Endodermal cell (in vitro differentiated cells): ENCODE data around the gene WDR47. TPM values are rescaled to one million over a fixed set of nuclear protein-coding genes. Genes with fewer than 3 reads are reported as not detected.
"Not testable (repeated sequence)": the region's sequence is repeated elsewhere in the genome, so short reads cannot be mapped to it uniquely, and the experiment has no call there.

Experiments used
- DNase-seq: peaks from one replicate; pipeline ENCODE4 v3.0.0-alpha.2; 2017
- H3K27ac ChIP-seq: 2 replicates; pipeline ENCODE4 v1.5.1; 2013; ENCODE audit warnings: mild to moderate bottlenecking, low read depth, low read length, moderate library complexity
- H3K27me3 ChIP-seq: 2 replicates; pipeline ENCODE4 v1.6.1; 2013; ENCODE audit warnings: mild to moderate bottlenecking, low read length, moderate library complexity; ENCODE audit not compliant: insufficient read depth, control insufficient read depth, poor library complexity, severe bottlenecking
- H3K36me3 ChIP-seq: 2 replicates; pipeline ENCODE4 v1.7.0; 2013; ENCODE audit warnings: mild to moderate bottlenecking, low read length, moderate library complexity; ENCODE audit not compliant: control insufficient read depth, insufficient read depth
- H3K4me1 ChIP-seq: one replicate; pipeline ENCODE4 v1.7.0; 2013; ENCODE audit warnings: low read length; ENCODE audit not compliant: control insufficient read depth, insufficient read depth
- H3K4me3 ChIP-seq: 2 replicates; pipeline ENCODE4 v1.5.1; 2013; ENCODE audit warnings: mild to moderate bottlenecking, low read length, moderate library complexity
- H3K9ac ChIP-seq: 2 replicates; pipeline ENCODE4 v1.6.1; 2013; ENCODE audit warnings: mild to moderate bottlenecking, low read length, moderate library complexity; ENCODE audit not compliant: poor library complexity, severe bottlenecking; ENCODE audit errors: extremely low read depth
- H3K9me3 ChIP-seq: 2 replicates; pipeline ENCODE4 v1.6.1; 2013; ENCODE audit warnings: mild to moderate bottlenecking, low read length, moderate library complexity; ENCODE audit not compliant: control insufficient read depth
- H3K27ac Mint-ChIP-seq: 2 replicates; pipeline ENCODE4 v1.8.0; 2020; ENCODE audit warnings: mixed read lengths
- H3K27me3 Mint-ChIP-seq: 2 replicates; pipeline ENCODE4 v1.8.0; 2021; ENCODE audit warnings: mild to moderate bottlenecking, mixed read lengths; ENCODE audit not compliant: insufficient read depth
- H3K36me3 Mint-ChIP-seq: 2 replicates; pipeline ENCODE4 v1.8.0; 2020; ENCODE audit warnings: low read depth, mixed read lengths
- H3K4me1 Mint-ChIP-seq: 2 replicates; pipeline ENCODE4 v1.8.0; 2020; ENCODE audit warnings: mixed read lengths
- H3K4me3 Mint-ChIP-seq: 2 replicates; pipeline ENCODE4 v1.8.0; 2020; ENCODE audit warnings: mild to moderate bottlenecking, moderate library complexity, mixed read lengths
- H3K9me3 Mint-ChIP-seq: 2 replicates; pipeline ENCODE4 v1.8.0; 2020; ENCODE audit warnings: mild to moderate bottlenecking, mixed read lengths
- CTCF ChIP-seq: fragments of 200-600 bp; sonication (generic); conservative IDR thresholded peaks from 2 replicates; pipeline ENCODE4 v1.5.0; 2021; ENCODE audit warnings: antibody characterized with exemption, mild to moderate bottlenecking
- WGBS, 2 experiments: methylation state at CpG; one replicate each; pipeline versions ENCODE4 v1.1.5 to v1.1.7; 2013; ENCODE audit warnings: missing lambda C conversion rate in 2 of 2, mixed read lengths in 1 of 2; ENCODE audit not compliant: insufficient coverage in 1 of 2, insufficient read length in 1 of 2; 5-methylcytosine and 5-hydroxymethylcytosine counted together
- total RNA-seq, 2 donors: library from RNA; stranded (reverse); fragmentation: NEBNext Ultra II Directional in 1 of 2; extraction: Animal tissue kit (Norgen Biotek cat#: 25700) in 1 of 2; gene quantifications; 2 replicates in 1 of 2; 3 replicates in 1 of 2; pipeline ENCODE4 v1.2.1, GENCODE V29; 2021

The WDR47 gene
- total RNA-seq, 2 donors from 2014 or later = 7.5 to 9.2 TPM

- Histone ChIP-seq H3K4me3 (no peak overlapping the region), H3K9ac (no peak overlapping the region), H3K27me3 (no peaks in the 10 kb centered on the region), H3K9me3 (no peaks in the 10 kb centered on the region), H3K27ac (no peak overlapping the region), H3K36me3 (no peaks in the 10 kb centered on the region), H3K4me1 (peaks cover 3% of the 10 kb centered on the region)
- no peaks in the 10 kb centered on the region for H3K27me3 Mint-ChIP-seq
- H3K27ac Mint-ChIP-seq = no peak overlapping the region
- peak; percentile 61 for DNase-seq
- H3K4me1 Mint-ChIP-seq = no peaks in the 10 kb centered on the region
- WGBS, 2 experiments = 64 to 85% methylated on average over 2 of the region's 2 CpGs
- no peak for TF ChIP-seq CTCF
- H3K4me3 Mint-ChIP-seq = no peak overlapping the region
- no peaks in the 10 kb centered on the region for H3K36me3 Mint-ChIP-seq
- no peaks in the 10 kb centered on the region for H3K9me3 Mint-ChIP-seq
Measured at GRCh38 chr1:109034382-109034781, 7.5 kb downstream of the WDR47 start.

GRCh38 chr1:109029493-109029892 lies 12.4 kb downstream of the WDR47 start:
- not testable (repeated sequence) for H3K27me3 ChIP-seq, H3K4me1 Mint-ChIP-seq, H3K4me3 Mint-ChIP-seq, H3K9ac ChIP-seq, H3K9me3 Mint-ChIP-seq, H3K36me3 Mint-ChIP-seq, H3K4me1 ChIP-seq, H3K36me3 ChIP-seq, H3K27ac ChIP-seq, DNase-seq, H3K27me3 Mint-ChIP-seq, H3K9me3 ChIP-seq, H3K4me3 ChIP-seq, H3K27ac Mint-ChIP-seq
- 85 to 92% methylated on average over 2 to 6 of the region's 8 CpGs for WGBS, 2 experiments

- peak; percentile 55 for TF ChIP-seq CTCF
- no peaks in the 10 kb centered on the region for H3K9me3 ChIP-seq
- no peaks in the 10 kb centered on the region for H3K9me3 Mint-ChIP-seq
- H3K36me3 Mint-ChIP-seq = peaks cover 3% of the 10 kb centered on the region
- no peak for DNase-seq
- H3K27ac Mint-ChIP-seq = no peak overlapping the region
- H3K9ac ChIP-seq = no peak overlapping the region
- H3K4me1 Mint-ChIP-seq = no peaks in the 10 kb centered on the region
- H3K27me3 Mint-ChIP-seq = no peaks in the 10 kb centered on the region
- no peak overlapping the region for H3K4me3 Mint-ChIP-seq
- H3K36me3 ChIP-seq = no peaks in the 10 kb centered on the region
- H3K27me3 ChIP-seq = no peaks in the 10 kb centered on the region
- no peak overlapping the region for H3K27ac ChIP-seq
- H3K4me3 ChIP-seq = no peak overlapping the region
- no peaks in the 10 kb centered on the region for H3K4me1 ChIP-seq
Measured at GRCh38 chr1:109027841-109028240, 14.1 kb downstream of the WDR47 start.

- no peak for TF ChIP-seq CTCF
- Histone ChIP-seq H3K9me3 (no peaks in the 10 kb centered on the region), H3K27ac (no peak overlapping the region), H3K9ac (no peak overlapping the region), H3K36me3 (no peaks in the 10 kb centered on the region), H3K27me3 (no peaks in the 10 kb centered on the region), H3K4me1 (no peaks in the 10 kb centered on the region), H3K4me3 (no peak overlapping the region)
- Mint-ChIP-seq H3K36me3 (peaks cover 13% of the 10 kb centered on the region), H3K4me3 (no peak overlapping the region), H3K27me3 (no peaks in the 10 kb centered on the region), H3K9me3 (no peaks in the 10 kb centered on the region), H3K4me1 (no peaks in the 10 kb centered on the region), H3K27ac (no peak overlapping the region)
- DNase-seq = no peak
- WGBS, 2 experiments = 88 to 95% methylated on average over 6 of the region's 6 CpGs
Measured at GRCh38 chr1:109025694-109026093, 16.2 kb downstream of the WDR47 start.
